ENCODE data around the gene NAV2.

NAV2 gene

GRCh38 chr11:19689281-19690000, 23.2 kb upstream of the NAV2 start:
- no peak for DNase-seq

- no peak for DNase-seq
Measured at GRCh38 chr11:19690885-19691284, 21.8 kb upstream of the NAV2 start.

GRCh38 chr11:19691815-19692500, 20.7 kb upstream of the NAV2 start:
- DNase-seq: no peak

GRCh38 chr11:19693146-19693545, 19.5 kb upstream of the NAV2 start:
- no peak for DNase-seq

- DNase-seq: no peak
Measured at GRCh38 chr11:19694796-19695345, 17.8 kb upstream of the NAV2 start.

GRCh38 chr11:19696073-19696472, 16.6 kb upstream of the NAV2 start:
- no peak for DNase-seq

GRCh38 chr11:19696904-19697303, 15.7 kb upstream of the NAV2 start:
- no peak for DNase-seq

- no peak for DNase-seq
Measured at GRCh38 chr11:19697721-19698121, 14.9 kb upstream of the NAV2 start.

GRCh38 chr11:19698493-19699292, 13.9 kb upstream of the NAV2 start:
- no peak for DNase-seq

GRCh38 chr11:19701421-19701820, 11.2 kb upstream of the NAV2 start:
- no peak for DNase-seq

- no peak for DNase-seq
Measured at GRCh38 chr11:19702620-19703019, 10.0 kb upstream of the NAV2 start.

GRCh38 chr11:19703211-19703610, 9.4 kb upstream of the NAV2 start:
- DNase-seq: no peak

- no peak for DNase-seq
Measured at GRCh38 chr11:19704213-19704612, 8.4 kb upstream of the NAV2 start.

- no peak for DNase-seq
Measured at GRCh38 chr11:19705936-19706335, 6.7 kb upstream of the NAV2 start.

GRCh38 chr11:19711911-19712280, 741 bp upstream of the NAV2 start:
- DNase-seq: peak; percentile 5

- DNase-seq: no peak
Measured at GRCh38 chr11:19713196-19714021, 772 bp downstream of the NAV2 start.

GRCh38 chr11:19714022-19714386, 1.4 kb downstream of the NAV2 start:
- no peak for DNase-seq

GRCh38 chr11:19714387-19715363, 2.0 kb downstream of the NAV2 start:
- DNase-seq: peak; percentile 5

GRCh38 chr11:19715373-19715772, 2.7 kb downstream of the NAV2 start:
- DNase-seq: no peak

GRCh38 chr11:19718051-19718450, 5.4 kb downstream of the NAV2 start:
- DNase-seq: no peak

GRCh38 chr11:19718951-19719350, 6.3 kb downstream of the NAV2 start:
- no peak for DNase-seq

Data from stimulated activated CD4-positive, alpha-beta T cell treated with anti-CD3 and anti-CD28 coated beads, Interleukin-4, amount 100 ng/mL, for 1 hour (primary cell).